BE2C (cell line): ENCODE results near the gene C8G.
A peak's percentile ranks its signal among the peaks of the same experiment; 100 is the strongest.

ENCODE experiments used
- DNase-seq: peaks from one replicate; pipeline ENCODE4 v3.0.0-alpha.2; 2020
- H3K27me3 ChIP-seq: fragments of 250-450 bp; sonication (Bioruptor Pico); 2 replicates; pipeline ENCODE4 v1.5.1; 2020; ENCODE audit warnings: mild to moderate bottlenecking
- H3K36me3 ChIP-seq: fragments of 250-450 bp; sonication (Bioruptor Pico); 2 replicates; pipeline ENCODE4 v1.5.1; 2020; ENCODE audit warnings: mild to moderate bottlenecking
- H3K4me1 ChIP-seq: fragments of 250-450 bp; sonication (Bioruptor Pico); 2 replicates; pipeline ENCODE4 v1.5.1; 2020
- H3K4me3 ChIP-seq: 2 replicates; pipeline ENCODE4 v1.5.1; 2011; ENCODE audit warnings: low read depth, low read length
- H3K9me3 ChIP-seq: fragments of 250-450 bp; sonication (Bioruptor Pico); 2 replicates; pipeline ENCODE4 v1.5.1; 2020
- TF ChIP-seq, protein P1 (sequence below): IDR thresholded peaks from 2 replicates; pipeline ENCODE4 v1.5.1; 2012; ENCODE audit warnings: mild to moderate bottlenecking, low read depth, low read length

The C8G gene

DNA sequence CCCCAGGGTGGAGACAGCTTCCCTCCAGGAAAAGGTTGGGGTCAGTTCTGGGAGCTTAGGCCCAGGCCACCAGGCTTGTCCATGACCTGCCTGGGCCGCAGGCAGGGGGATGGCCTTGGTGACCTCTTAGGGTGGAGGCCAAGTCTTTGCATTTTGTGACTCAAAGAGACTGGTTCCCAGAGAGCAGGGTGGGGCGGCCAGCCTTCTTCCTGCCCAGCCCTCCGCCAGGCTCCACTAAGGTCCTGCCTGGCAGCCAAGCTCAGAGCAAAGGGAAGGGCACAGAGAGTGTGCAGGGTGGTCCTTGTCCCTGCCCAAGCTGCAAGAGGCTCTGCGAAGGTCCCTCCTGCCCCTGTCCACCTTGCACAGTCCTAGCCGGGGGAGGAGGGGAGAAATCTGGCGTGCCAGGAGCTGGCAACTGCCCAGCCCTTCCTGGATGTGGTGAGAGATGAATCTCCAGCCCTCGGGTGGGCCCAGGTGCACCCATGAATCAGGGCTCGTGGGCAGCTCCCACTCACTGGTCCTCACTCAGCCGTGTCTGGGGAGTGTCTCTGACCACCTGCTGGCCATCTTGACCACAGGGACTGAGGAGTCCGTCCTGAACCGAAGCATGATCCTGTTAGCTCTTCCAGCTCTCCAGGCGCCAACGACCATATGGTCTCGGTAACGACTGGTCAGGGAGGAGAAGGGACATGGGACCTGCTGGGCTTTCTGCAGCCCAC lies 29.9 kb downstream of the C8G start:
- Histone ChIP-seq H3K4me3 (no peak overlapping the region), H3K27me3 (no peaks in the 10 kb centered on the region), H3K9me3 (no peaks in the 10 kb centered on the region), H3K36me3 (no peaks in the 10 kb centered on the region), H3K4me1 (no peaks in the 10 kb centered on the region)
- no peak for DNase-seq
- TF ChIP-seq, protein P1, sequence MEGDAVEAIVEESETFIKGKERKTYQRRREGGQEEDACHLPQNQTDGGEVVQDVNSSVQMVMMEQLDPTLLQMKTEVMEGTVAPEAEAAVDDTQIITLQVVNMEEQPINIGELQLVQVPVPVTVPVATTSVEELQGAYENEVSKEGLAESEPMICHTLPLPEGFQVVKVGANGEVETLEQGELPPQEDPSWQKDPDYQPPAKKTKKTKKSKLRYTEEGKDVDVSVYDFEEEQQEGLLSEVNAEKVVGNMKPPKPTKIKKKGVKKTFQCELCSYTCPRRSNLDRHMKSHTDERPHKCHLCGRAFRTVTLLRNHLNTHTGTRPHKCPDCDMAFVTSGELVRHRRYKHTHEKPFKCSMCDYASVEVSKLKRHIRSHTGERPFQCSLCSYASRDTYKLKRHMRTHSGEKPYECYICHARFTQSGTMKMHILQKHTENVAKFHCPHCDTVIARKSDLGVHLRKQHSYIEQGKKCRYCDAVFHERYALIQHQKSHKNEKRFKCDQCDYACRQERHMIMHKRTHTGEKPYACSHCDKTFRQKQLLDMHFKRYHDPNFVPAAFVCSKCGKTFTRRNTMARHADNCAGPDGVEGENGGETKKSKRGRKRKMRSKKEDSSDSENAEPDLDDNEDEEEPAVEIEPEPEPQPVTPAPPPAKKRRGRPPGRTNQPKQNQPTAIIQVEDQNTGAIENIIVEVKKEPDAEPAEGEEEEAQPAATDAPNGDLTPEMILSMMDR: no peak

DNA sequence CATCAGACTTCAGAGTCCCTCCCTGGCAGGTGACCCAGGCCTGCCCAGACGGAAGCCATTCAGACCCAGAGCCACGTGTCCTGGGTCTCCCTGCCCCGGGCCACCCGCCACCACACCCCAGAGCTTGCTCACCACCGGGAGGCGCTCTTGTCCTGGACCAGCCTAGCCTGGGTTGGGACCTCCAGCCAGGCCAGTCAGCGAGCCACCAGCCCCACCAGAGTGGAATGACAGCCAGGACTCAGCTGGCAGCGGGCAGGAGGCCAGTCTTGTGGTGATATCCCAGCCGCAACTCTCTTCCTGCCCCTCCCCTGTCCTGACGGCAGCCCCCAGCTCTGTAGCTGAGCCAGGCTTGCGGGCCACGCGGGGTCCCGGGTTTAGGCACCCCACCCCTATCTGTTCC lies 30.6 kb downstream of the C8G start:
- no peak for DNase-seq
- H3K4me1 ChIP-seq: peaks cover 2% of the 10 kb centered on the region
- H3K9me3 ChIP-seq: no peaks in the 10 kb centered on the region
- H3K27me3 ChIP-seq: no peaks in the 10 kb centered on the region
- TF ChIP-seq, protein P1: 0 out of 2 replicates have a peak, but pooled peaks have one; percentile 7
- H3K36me3 ChIP-seq: no peaks in the 10 kb centered on the region
- no peak overlapping the region for H3K4me3 ChIP-seq

DNA sequence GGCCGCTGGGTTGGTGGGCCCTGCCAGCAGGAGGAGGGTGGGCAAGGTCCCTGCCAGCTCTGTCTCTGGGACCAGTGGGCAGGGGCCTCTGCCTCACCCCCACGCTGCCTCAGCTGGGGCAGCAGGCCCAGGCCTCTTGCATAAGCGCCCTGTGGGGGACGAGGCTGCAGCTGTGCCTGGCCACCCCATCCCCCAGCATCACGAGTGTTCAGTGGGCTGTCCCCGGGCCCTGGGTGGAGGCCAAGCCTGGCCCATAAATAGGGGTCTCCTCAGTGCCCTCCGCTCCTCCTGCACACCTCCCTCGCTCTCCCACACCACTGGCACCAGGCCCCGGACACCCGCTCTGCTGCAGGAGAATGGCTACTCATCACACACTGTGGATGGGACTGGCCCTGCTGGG lies 32.2 kb downstream of the C8G start, which contains the start of gene PTGDS:
PTGDS (plus strand) TSS at position 282 of the 400 bp plus-strand sequence; CDS start at position 357, 75 bp downstream.
- peaks cover 18% of the 10 kb centered on the region for H3K4me1 ChIP-seq
- TF ChIP-seq, protein P1: no peak
- no peaks in the 10 kb centered on the region for H3K27me3 ChIP-seq
- H3K4me3 ChIP-seq: peak within 1 kb of the TSS; percentile 31
- no peak for DNase-seq
- no peaks in the 10 kb centered on the region for H3K9me3 ChIP-seq
- no peaks in the 10 kb centered on the region for H3K36me3 ChIP-seq

DNA sequence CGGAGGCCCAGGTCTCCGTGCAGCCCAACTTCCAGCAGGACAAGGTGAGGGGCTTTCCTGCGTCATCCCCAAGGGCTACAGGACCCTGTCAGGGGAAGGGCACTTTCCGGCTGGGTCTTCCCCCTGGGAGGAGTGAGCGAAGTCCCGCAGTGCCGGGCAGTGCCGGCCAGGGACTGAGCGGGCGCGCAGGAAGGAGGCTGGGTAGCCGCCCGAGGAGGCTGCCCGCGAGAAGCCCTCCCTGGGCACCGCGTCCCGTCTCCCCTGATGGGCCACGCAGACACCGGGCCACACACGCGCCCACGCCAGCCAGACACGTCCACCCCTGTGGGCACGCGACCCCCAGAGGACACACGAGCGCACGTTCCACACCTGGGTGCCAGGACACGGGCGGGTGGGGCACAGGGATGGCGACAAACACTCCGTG lies 32.6 kb downstream of the C8G start:
- Histone ChIP-seq H3K9me3 (no peaks in the 10 kb centered on the region), H3K27me3 (no peaks in the 10 kb centered on the region), H3K4me3 (peak overlapping the region; percentile 31; the same call in 1 of the 2 replicates), H3K4me1 (peaks cover 19% of the 10 kb centered on the region), H3K36me3 (no peaks in the 10 kb centered on the region)
- TF ChIP-seq, protein P1: no peak
- DNase-seq: no peak

DNA sequence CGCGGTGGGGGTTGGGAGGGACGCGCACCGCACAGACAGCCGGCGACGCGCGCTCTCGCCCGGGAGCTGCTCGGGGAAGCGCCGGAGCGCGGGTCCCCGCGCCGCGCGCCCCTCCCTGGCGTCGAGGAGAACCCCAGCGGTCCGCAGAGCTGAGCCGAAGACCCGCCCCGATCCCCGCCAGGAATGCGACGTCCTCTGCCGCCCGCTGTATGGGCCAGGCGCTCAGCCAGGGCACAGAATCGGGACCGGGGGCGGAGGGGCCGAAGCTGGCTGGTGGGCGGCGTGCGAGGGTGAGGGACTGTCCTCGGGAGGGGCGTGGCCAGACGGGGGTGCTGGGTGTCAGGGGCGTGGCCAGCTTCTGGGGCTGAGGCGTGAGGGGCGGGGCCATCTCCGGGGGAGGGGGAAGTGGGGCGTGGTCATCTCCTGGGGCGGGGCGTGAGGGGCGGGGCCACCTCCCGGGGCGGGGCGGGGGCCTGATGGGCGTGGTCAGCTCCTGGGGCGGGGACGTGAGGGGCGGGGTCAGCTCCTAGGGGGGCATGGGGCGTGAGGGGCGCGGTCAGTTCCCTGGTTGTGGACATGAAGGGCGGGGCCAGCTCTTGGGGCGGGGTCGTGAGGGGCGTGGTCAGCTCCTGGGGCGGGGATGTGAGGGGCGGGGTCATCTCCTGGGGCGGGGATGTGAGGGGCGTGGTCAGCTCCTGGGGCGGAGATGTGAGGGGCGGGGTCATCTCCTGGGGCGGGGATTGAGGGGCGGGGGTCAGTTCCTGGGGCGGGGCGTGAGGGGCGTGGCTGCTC lies 33.2 kb downstream of the C8G start:
- H3K27me3 ChIP-seq: no peaks in the 10 kb centered on the region
- H3K4me1 ChIP-seq: peaks cover 20% of the 10 kb centered on the region
- TF ChIP-seq, protein P1: no peak
- H3K9me3 ChIP-seq: no peaks in the 10 kb centered on the region
- peak; percentile 88 for DNase-seq
- peak overlapping the region; percentile 31 for H3K4me3 ChIP-seq
- H3K36me3 ChIP-seq: no peaks in the 10 kb centered on the region
